Mesothelial cell of epicardium (in vitro differentiated cells): ENCODE results near the gene CHD2. TPM values are rescaled to one million over a fixed set of nuclear protein-coding genes. Genes with fewer than 3 reads are reported as not detected.
A peak's percentile ranks its signal among the peaks of the same experiment; 100 is the strongest.

Experiments used
- DNase-seq, 2 experiments: peaks; one replicate each; pipeline ENCODE4 v3.0.0; 2021; ENCODE audit warnings: low spot score in 2 of 2; ENCODE audit not compliant: unreplicated experiment in 2 of 2
- H3K27ac Mint-ChIP-seq: 2 replicates; pipeline ENCODE4 v1.8.0; 2021; ENCODE audit warnings: mixed read lengths
- H3K27me3 Mint-ChIP-seq: 2 replicates; pipeline ENCODE4 v1.8.0; 2021; ENCODE audit warnings: low read depth, mixed read lengths
- H3K36me3 Mint-ChIP-seq: 2 replicates; pipeline ENCODE4 v1.8.0; 2021; ENCODE audit warnings: mixed read lengths
- H3K4me1 Mint-ChIP-seq: 2 replicates; pipeline ENCODE4 v1.8.0; 2021; ENCODE audit warnings: mixed read lengths
- H3K4me3 Mint-ChIP-seq: 2 replicates; pipeline ENCODE4 v1.8.0; 2021; ENCODE audit warnings: mild to moderate bottlenecking, moderate library complexity, mixed read lengths
- H3K9me3 Mint-ChIP-seq: 2 replicates; pipeline ENCODE4 v1.8.0; 2021; ENCODE audit warnings: mixed read lengths
- total RNA-seq: library from RNA; stranded (reverse); gene quantifications from 3 replicates; pipeline ENCODE4 v1.2.1, GENCODE V29; 2021
- TF ChIP-seq, protein P1 (sequence below): fragments of 200-600 bp; sonication (generic); IDR thresholded peaks from one replicate; pipeline ENCODE4 v1.5.0; 2021; ENCODE audit warnings: antibody characterized with exemption; ENCODE audit not compliant: unreplicated experiment

The CHD2 gene
- total RNA-seq, 1 donor from 2014 or later = 178 TPM

DNA sequence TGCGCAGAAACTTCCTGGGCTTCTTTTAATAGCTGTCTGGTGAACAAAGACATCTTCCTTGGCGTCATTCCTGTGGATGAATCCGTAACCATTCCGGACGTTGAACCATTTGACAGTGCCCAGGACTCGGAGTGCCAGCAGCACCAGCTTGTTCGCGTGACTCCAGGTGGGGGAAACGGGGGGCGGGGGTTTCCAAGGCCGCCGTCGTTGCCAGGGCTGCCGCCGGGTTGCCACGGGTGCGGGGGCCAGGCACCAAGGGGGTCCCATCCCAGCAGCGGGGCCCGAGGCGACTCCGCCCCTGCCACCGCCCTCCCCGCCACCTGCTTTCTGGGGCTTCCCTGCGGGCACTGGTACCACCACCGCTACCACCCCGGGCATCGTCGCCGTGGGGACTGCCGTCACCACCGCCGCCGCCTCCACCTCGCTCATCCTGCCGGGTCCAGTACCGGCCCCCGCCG is 166.1 kb downstream of the CHD2 start:
- Mint-ChIP-seq H3K27me3 (no peaks in the 10 kb centered on the region), H3K36me3 (peaks cover 10% of the 10 kb centered on the region), H3K4me3 (no peak overlapping the region), H3K9me3 (no peaks in the 10 kb centered on the region), H3K27ac (no peak overlapping the region), H3K4me1 (peaks cover 69% of the 10 kb centered on the region)
- TF ChIP-seq, protein P1, sequence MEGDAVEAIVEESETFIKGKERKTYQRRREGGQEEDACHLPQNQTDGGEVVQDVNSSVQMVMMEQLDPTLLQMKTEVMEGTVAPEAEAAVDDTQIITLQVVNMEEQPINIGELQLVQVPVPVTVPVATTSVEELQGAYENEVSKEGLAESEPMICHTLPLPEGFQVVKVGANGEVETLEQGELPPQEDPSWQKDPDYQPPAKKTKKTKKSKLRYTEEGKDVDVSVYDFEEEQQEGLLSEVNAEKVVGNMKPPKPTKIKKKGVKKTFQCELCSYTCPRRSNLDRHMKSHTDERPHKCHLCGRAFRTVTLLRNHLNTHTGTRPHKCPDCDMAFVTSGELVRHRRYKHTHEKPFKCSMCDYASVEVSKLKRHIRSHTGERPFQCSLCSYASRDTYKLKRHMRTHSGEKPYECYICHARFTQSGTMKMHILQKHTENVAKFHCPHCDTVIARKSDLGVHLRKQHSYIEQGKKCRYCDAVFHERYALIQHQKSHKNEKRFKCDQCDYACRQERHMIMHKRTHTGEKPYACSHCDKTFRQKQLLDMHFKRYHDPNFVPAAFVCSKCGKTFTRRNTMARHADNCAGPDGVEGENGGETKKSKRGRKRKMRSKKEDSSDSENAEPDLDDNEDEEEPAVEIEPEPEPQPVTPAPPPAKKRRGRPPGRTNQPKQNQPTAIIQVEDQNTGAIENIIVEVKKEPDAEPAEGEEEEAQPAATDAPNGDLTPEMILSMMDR = no peak
- DNase-seq = no peak

DNA sequence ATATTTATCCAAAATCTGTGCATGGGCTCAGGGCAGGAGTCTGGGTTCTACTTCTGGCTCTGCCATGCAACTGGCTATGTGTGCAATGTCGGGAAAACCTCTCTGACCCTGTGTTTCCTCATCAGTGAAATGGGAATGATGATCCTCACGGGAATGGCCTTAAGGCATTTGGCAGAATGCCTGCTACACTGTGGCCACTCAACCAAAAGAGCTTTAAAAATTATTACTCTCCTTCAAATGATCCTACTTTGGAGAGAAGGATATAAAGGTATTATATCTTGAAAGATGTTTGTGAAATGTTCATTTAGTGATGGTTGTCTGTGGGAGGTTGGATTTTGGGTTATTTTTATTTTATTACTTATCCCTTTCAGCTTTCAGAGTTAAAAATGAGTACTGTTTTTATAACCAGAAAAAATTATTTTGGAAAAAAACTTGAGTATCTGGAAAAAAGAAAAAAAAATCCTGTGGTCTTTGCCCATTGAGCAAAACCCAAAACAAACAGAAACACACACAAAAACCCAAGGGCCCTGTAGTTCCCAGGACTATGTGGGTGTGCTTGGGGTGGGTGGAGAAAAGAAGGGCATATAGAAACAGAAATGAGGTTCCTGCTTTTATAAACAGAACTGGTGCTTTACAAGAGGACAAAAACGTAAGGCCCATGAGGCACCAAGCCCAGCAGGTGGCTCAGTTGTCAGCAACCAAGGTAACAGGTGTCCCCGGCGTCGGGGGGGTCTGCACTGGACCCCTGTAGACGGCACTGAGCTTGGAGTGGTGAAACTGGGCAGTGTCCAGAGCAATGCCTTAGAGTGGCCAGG is 166.9 kb downstream of the CHD2 start:
- H3K9me3 Mint-ChIP-seq = no peaks in the 10 kb centered on the region
- no peaks in the 10 kb centered on the region for H3K27me3 Mint-ChIP-seq
- H3K36me3 Mint-ChIP-seq = peaks cover 10% of the 10 kb centered on the region
- H3K4me3 Mint-ChIP-seq = no peak overlapping the region
- H3K27ac Mint-ChIP-seq = no peak overlapping the region
- TF ChIP-seq, protein P1 = no peak
- H3K4me1 Mint-ChIP-seq = peaks cover 70% of the 10 kb centered on the region
- no peak for DNase-seq

DNA sequence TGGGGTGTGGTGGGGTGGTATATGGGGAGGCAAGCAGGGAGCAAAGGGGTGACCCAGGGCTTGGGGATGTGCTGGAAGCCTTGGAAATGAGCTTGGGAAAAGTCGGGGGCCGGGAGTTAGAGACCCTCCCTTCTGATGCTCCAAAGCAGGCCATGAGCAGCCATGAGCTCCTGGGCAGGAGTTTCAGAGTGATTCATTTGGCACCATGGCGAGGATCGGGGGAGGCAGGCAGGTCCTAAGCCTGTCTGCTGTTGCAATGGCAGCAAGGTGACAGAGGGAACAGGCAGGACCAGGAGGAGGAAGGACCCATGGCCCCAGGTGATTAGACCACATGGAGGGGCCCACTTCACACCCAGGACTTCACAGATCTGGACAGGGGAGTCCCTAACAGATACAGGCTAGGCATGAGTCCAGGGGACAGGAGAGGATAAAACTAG is 167.5 kb downstream of the CHD2 start:
- H3K4me1 Mint-ChIP-seq = peaks cover 66% of the 10 kb centered on the region
- peaks cover 10% of the 10 kb centered on the region for H3K36me3 Mint-ChIP-seq
- H3K27me3 Mint-ChIP-seq = no peaks in the 10 kb centered on the region
- no peaks in the 10 kb centered on the region for H3K9me3 Mint-ChIP-seq
- DNase-seq = no peak
- no peak overlapping the region for H3K27ac Mint-ChIP-seq
- H3K4me3 Mint-ChIP-seq = no peak overlapping the region
- TF ChIP-seq, protein P1 = no peak

DNA sequence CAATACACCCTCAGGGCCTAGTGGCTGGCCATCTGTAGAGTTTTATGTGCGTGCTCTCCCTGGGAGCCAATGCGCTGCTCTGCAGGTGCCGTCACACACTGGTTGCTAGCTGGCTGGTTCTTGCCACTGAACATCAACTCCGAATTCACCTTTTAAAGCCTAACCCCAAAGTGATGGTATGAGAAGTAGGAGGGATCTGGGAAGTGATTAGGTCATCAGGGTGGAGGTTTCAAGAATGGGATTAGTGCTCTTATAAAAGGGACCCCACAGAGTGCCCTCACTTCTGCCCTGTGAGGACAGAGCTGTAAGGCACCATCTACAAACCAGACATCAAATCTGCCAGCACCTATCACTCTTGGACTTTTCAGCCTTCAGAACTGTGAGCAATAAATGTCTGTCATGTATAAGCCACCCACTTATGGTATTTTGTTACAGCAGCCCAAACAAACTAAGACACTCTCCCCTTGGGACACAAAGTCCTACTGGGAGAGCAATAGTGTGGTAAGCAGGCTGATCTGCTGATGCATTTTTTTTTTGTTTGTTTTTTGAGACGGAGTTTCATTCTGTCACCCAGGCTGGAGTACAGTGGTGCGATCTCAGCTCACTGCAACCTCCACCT is 168.6 kb downstream of the CHD2 start:
- H3K36me3 Mint-ChIP-seq = peaks cover 10% of the 10 kb centered on the region
- H3K27ac Mint-ChIP-seq = no peak overlapping the region
- H3K4me3 Mint-ChIP-seq = no peak overlapping the region
- TF ChIP-seq, protein P1 = no peak
- no peaks in the 10 kb centered on the region for H3K9me3 Mint-ChIP-seq
- no peaks in the 10 kb centered on the region for H3K27me3 Mint-ChIP-seq
- peaks cover 62% of the 10 kb centered on the region for H3K4me1 Mint-ChIP-seq
- DNase-seq = no peak

DNA sequence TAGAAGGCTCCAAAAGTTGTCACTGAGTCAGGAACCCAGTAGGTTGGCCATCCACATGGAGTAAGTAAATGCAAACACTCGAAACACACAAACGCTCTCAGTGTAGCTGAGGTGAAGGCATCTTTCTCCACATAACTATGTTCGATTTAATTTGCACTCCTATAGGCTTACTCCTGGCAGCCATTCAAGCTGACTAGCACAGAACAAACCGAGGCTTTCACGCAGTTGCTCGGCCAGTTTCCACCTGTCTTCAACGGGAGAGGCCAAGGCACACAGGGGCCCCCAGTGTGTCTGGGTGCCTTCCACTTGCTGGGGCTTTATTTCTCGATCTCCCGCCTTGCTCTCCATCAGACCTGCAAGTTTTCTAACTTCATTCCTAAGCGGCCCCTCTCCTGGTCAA is 170.0 kb downstream of the CHD2 start:
- TF ChIP-seq, protein P1 = no peak
- peaks cover 12% of the 10 kb centered on the region for H3K27me3 Mint-ChIP-seq
- H3K4me3 Mint-ChIP-seq = peak overlapping the region; percentile 95
- peaks cover 6% of the 10 kb centered on the region for H3K36me3 Mint-ChIP-seq
- peak overlapping the region; percentile 41 for H3K27ac Mint-ChIP-seq
- H3K4me1 Mint-ChIP-seq = peaks cover 54% of the 10 kb centered on the region
- H3K9me3 Mint-ChIP-seq = no peaks in the 10 kb centered on the region
- no peak for DNase-seq
